Stimulated activated CD8-positive, alpha-beta memory T cell treated with anti-CD3 and anti-CD28 coated beads, Interleukin-7, amount 100 ng/mL, for 24 hours (primary cell): ENCODE measurements around the gene GCN1.

Experiments used
- DNase-seq: peaks from one replicate; pipeline ENCODE4 v3.0.0-alpha.2; 2020; ENCODE audit warnings: low read depth

The GCN1 gene

GRCh38 chr12:120092551-120093335 is 101.8 kb downstream of the GCN1 start:
- DNase-seq, result no peak

GRCh38 chr12:120091371-120092090 is 103.0 kb downstream of the GCN1 start:
- no peak for DNase-seq

GRCh38 chr12:120090626-120091295 is 103.8 kb downstream of the GCN1 start:
- no peak for DNase-seq

GRCh38 chr12:120090206-120090605 is 104.3 kb downstream of the GCN1 start:
- DNase-seq, result no peak

- no peak for DNase-seq
These were observed 104.7 kb downstream of the GCN1 start for GRCh38 chr12:120089796-120090195.

- DNase-seq, result no peak
These were observed 105.4 kb downstream of the GCN1 start for GRCh38 chr12:120089105-120089504.

- DNase-seq, result peak; percentile 98
These were observed 107.5 kb downstream of the GCN1 start for GRCh38 chr12:120086801-120087621.

GRCh38 chr12:120085920-120086645 is 108.4 kb downstream of the GCN1 start:
- DNase-seq, result no peak

- no peak for DNase-seq
These were observed 112.9 kb downstream of the GCN1 start for GRCh38 chr12:120081641-120082040.

- no peak for DNase-seq
These were observed 114.8 kb downstream of the GCN1 start for GRCh38 chr12:120079411-120080400.

GRCh38 chr12:120078868-120079267 is 115.6 kb downstream of the GCN1 start:
- no peak for DNase-seq

- DNase-seq, result no peak
These were observed 117.3 kb downstream of the GCN1 start for GRCh38 chr12:120077260-120077659.
